ENCODE measurements around the gene TMX3.

Gene TMX3

GRCh38 chr18:68660354-68661183 lies 54.3 kb downstream of the TMX3 start:
- TF ChIP-seq POLR2A (IDR thresholded peaks at IDR 0.05; ENCODE audit: low read depth, low read length): no peak
- no peak for TF ChIP-seq POLR2AphosphoS5 (IDR thresholded peaks at IDR 0.05; ENCODE audit: low read depth, low read length)
- TF ChIP-seq TAF1 (IDR thresholded peaks at IDR 0.05; ENCODE audit: borderline replicate concordance, low read depth, low read length): no peak
- DNase-seq (ENCODE audit: insufficient read length) (no peak), FAIRE-seq (no peak)

- TF ChIP-seq POLR2A (IDR thresholded peaks at IDR 0.05; ENCODE audit: low read depth, low read length) (no peak), TAF1 (IDR thresholded peaks at IDR 0.05; ENCODE audit: borderline replicate concordance, low read depth, low read length) (no peak), POLR2AphosphoS5 (IDR thresholded peaks at IDR 0.05; ENCODE audit: low read depth, low read length) (no peak)
- no peak for DNase-seq (ENCODE audit: insufficient read length)
- FAIRE-seq: no peak
Measured at GRCh38 chr18:68648191-68648590, 66.7 kb downstream of the TMX3 start.

- FAIRE-seq: no peak
- DNase-seq (ENCODE audit: insufficient read length): no peak
- no peak for TF ChIP-seq TAF1 (IDR thresholded peaks at IDR 0.05; ENCODE audit: borderline replicate concordance, low read depth, low read length)
- no peak for TF ChIP-seq POLR2A (IDR thresholded peaks at IDR 0.05; ENCODE audit: low read depth, low read length)
- TF ChIP-seq POLR2AphosphoS5 (IDR thresholded peaks at IDR 0.05; ENCODE audit: low read depth, low read length): no peak
Measured at GRCh38 chr18:68642003-68642402, 72.9 kb downstream of the TMX3 start.

GRCh38 chr18:68640861-68641260 lies 74.0 kb downstream of the TMX3 start:
- FAIRE-seq (no peak), DNase-seq (ENCODE audit: insufficient read length) (no peak)
- TF ChIP-seq POLR2AphosphoS5 (IDR thresholded peaks at IDR 0.05; ENCODE audit: low read depth, low read length) (no peak), TAF1 (IDR thresholded peaks at IDR 0.05; ENCODE audit: borderline replicate concordance, low read depth, low read length) (no peak), POLR2A (IDR thresholded peaks at IDR 0.05; ENCODE audit: low read depth, low read length) (no peak)

GRCh38 chr18:68638613-68639012 lies 76.3 kb downstream of the TMX3 start:
- FAIRE-seq: no peak
- DNase-seq (ENCODE audit: insufficient read length): no peak
- TF ChIP-seq POLR2AphosphoS5 (IDR thresholded peaks at IDR 0.05; ENCODE audit: low read depth, low read length) (no peak), POLR2A (IDR thresholded peaks at IDR 0.05; ENCODE audit: low read depth, low read length) (no peak), TAF1 (IDR thresholded peaks at IDR 0.05; ENCODE audit: borderline replicate concordance, low read depth, low read length) (no peak)

GRCh38 chr18:68627812-68628211 lies 87.1 kb downstream of the TMX3 start:
- no peak for FAIRE-seq
- TF ChIP-seq TAF1 (IDR thresholded peaks at IDR 0.05; ENCODE audit: borderline replicate concordance, low read depth, low read length) (no peak), POLR2AphosphoS5 (IDR thresholded peaks at IDR 0.05; ENCODE audit: low read depth, low read length) (no peak), POLR2A (IDR thresholded peaks at IDR 0.05; ENCODE audit: low read depth, low read length) (no peak)
- no peak for DNase-seq (ENCODE audit: insufficient read length)

Measured in GM12892 (cell line).